Sigmoid colon (tissue), 4 donors: ENCODE measurements around the gene FUT8.

Experiments
- POLR2A ChIP-seq, 2 donors: fragments of 450-650 bp; IDR thresholded peaks; one replicate each; pipeline ENCODE4 v1.6.1; 2016; ENCODE audit warnings: antibody characterized with exemption in 2 of 2, mild to moderate bottlenecking in 2 of 2, moderate library complexity in 2 of 2
- POLR2AphosphoS5 ChIP-seq, 4 donors: sonication (generic); formaldehyde crosslinking; IDR thresholded peaks; one replicate each; pipeline ENCODE4 v1.6.1; 2017; ENCODE audit warnings: antibody characterized with exemption in 4 of 4
- TF ChIP-seq, protein P1 (sequence below), 4 experiments: fragments of 450-650 bp in 3 of 4; fragments of 200-600 bp in 1 of 4; IDR thresholded peaks; one replicate each; pipeline ENCODE4 v1.5.1; 2016 to 2019; ENCODE audit warnings: antibody characterized with exemption in 4 of 4, mild to moderate bottlenecking in 3 of 4, moderate library complexity in 2 of 4

DNA sequence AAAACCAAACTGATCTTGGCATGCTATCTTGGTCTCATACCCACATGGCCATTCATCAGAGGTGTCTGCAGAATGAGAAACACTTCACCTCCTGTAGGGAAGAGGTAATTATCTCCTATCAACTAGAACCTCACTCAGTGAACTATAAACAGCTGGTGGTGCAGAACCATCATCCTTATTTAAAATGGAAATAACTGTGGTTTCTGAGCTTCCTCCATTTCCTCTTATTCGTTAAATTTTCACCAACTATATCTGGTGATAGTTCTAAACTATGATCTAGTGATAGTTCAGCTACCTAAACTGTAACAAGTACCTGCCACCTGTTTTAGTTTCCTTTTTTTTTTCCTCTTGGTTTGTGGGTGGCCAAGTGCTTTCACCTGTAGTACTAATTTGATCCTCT, 218.5 kb downstream of the FUT8 start:
- TF ChIP-seq, protein P1, sequence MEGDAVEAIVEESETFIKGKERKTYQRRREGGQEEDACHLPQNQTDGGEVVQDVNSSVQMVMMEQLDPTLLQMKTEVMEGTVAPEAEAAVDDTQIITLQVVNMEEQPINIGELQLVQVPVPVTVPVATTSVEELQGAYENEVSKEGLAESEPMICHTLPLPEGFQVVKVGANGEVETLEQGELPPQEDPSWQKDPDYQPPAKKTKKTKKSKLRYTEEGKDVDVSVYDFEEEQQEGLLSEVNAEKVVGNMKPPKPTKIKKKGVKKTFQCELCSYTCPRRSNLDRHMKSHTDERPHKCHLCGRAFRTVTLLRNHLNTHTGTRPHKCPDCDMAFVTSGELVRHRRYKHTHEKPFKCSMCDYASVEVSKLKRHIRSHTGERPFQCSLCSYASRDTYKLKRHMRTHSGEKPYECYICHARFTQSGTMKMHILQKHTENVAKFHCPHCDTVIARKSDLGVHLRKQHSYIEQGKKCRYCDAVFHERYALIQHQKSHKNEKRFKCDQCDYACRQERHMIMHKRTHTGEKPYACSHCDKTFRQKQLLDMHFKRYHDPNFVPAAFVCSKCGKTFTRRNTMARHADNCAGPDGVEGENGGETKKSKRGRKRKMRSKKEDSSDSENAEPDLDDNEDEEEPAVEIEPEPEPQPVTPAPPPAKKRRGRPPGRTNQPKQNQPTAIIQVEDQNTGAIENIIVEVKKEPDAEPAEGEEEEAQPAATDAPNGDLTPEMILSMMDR (IDR thresholded peaks at IDR 0.05): no peak
- no peak for TF ChIP-seq POLR2A (IDR thresholded peaks at IDR 0.05)
- no peak for TF ChIP-seq POLR2AphosphoS5 (IDR thresholded peaks at IDR 0.05)
